Lower lobe of right lung (tissue), 2 donors: Measurements from ENCODE around the gene OR6M1. TPM values are rescaled to one million over a fixed set of nuclear protein-coding genes. Genes with fewer than 3 reads are reported as not detected.

Experiments
- ATAC-seq, 2 donors: fragments of 200-7000 bp; cut with Tn5 transposase; one replicate each; pipeline ENCODE4 v1.9.1; 2020 to 2022; ENCODE audit warnings: mild to moderate bottlenecking in 2 of 2, moderate library complexity in 2 of 2
- DNase-seq: peaks from one replicate; pipeline ENCODE4 v3.0.0-alpha.2; 2020
- H3K27ac ChIP-seq: fragments of 200-600 bp; one replicate; pipeline ENCODE4 v1.8.0; 2022
- H3K27me3 ChIP-seq: fragments of 200-600 bp; one replicate; pipeline ENCODE4 v1.8.0; 2022; ENCODE audit warnings: low read depth
- H3K36me3 ChIP-seq: fragments of 200-600 bp; one replicate; pipeline ENCODE4 v1.8.0; 2022; ENCODE audit warnings: mild to moderate bottlenecking
- H3K4me1 ChIP-seq: fragments of 200-600 bp; one replicate; pipeline ENCODE4 v1.8.0; 2022
- H3K4me3 ChIP-seq: fragments of 200-600 bp; one replicate; pipeline ENCODE4 v1.8.0; 2022; ENCODE audit warnings: mild to moderate bottlenecking
- H3K9me3 ChIP-seq: fragments of 200-600 bp; one replicate; pipeline ENCODE4 v1.8.0; 2022
- CTCF ChIP-seq: fragments of 200-600 bp; IDR thresholded peaks from one replicate; pipeline ENCODE4 v1.8.0; 2022; ENCODE audit warnings: antibody characterized with exemption, mild to moderate bottlenecking
- intact Hi-C: fragments of 100-400 bp; cut with DNase I; formaldehyde crosslinking; loops from one replicate; pipeline ENCODE4 v1.11.0; 2022
- total RNA-seq: library from RNA; stranded (reverse); fragmentation: NEBNext Ultra II Directional; extraction: Animal tissue kit (Norgen Biotek cat#: 25700); gene quantifications from one replicate; pipeline ENCODE4 v1.2.1, GENCODE V29; 2021
- donor health status: DM: no; HTN: yes; CAD: no; lungs with severe emphysema.

The OR6M1 gene
- total RNA-seq, 1 donor from 2014 or later = not detected

- Histone ChIP-seq H3K9me3 (no peaks in the 10 kb centered on the region), H3K4me3 (no peak overlapping the region), H3K4me1 (no peaks in the 10 kb centered on the region), H3K27ac (no peak overlapping the region), H3K36me3 (no peaks in the 10 kb centered on the region), H3K27me3 (no peaks in the 10 kb centered on the region)
- intact Hi-C loops = no loop called here
- ATAC-seq (peak in 1 of 2 donors; percentile 84), DNase-seq (no peak)
- TF ChIP-seq CTCF = no peak
These were observed 15.9 kb upstream of the OR6M1 start for GRCh38 chr11:123822032-123822431.

GRCh38 chr11:123815122-123815521 is 9.0 kb upstream of the OR6M1 start:
- no peak for DNase-seq

GRCh38 chr11:123801765-123802164 is 4.4 kb downstream of the OR6M1 start:
- no peaks in the 10 kb centered on the region for H3K27me3 ChIP-seq
- H3K36me3 ChIP-seq = no peaks in the 10 kb centered on the region
- intact Hi-C loops = no loop called here
- no peak overlapping the region for H3K4me3 ChIP-seq
- H3K27ac ChIP-seq = no peak overlapping the region
- DNase-seq (no peak), ATAC-seq (no peak)
- no peak for TF ChIP-seq CTCF
- H3K4me1 ChIP-seq = no peaks in the 10 kb centered on the region
- no peaks in the 10 kb centered on the region for H3K9me3 ChIP-seq

More at GRCh38 chr11:123815122-123815521, 9.0 kb upstream of the OR6M1 start:
- TF ChIP-seq CTCF = no peak
- Histone ChIP-seq H3K9me3 (no peaks in the 10 kb centered on the region), H3K27me3 (no peaks in the 10 kb centered on the region), H3K4me3 (no peak overlapping the region), H3K4me1 (no peaks in the 10 kb centered on the region), H3K36me3 (no peaks in the 10 kb centered on the region), H3K27ac (no peak overlapping the region)
- ATAC-seq = no peak
- intact Hi-C loops = no loop called here

GRCh38 chr11:123800036-123800435 is 6.1 kb downstream of the OR6M1 start:
- ATAC-seq = no peak
- DNase-seq = no peak
- Histone ChIP-seq H3K4me3 (no peak overlapping the region), H3K27me3 (no peaks in the 10 kb centered on the region), H3K36me3 (no peaks in the 10 kb centered on the region), H3K27ac (no peak overlapping the region), H3K4me1 (no peaks in the 10 kb centered on the region), H3K9me3 (no peaks in the 10 kb centered on the region)
- intact Hi-C loops = no loop called here
- TF ChIP-seq CTCF = no peak

- Histone ChIP-seq H3K27me3 (no peaks in the 10 kb centered on the region), H3K4me3 (no peak overlapping the region), H3K27ac (no peak overlapping the region), H3K36me3 (no peaks in the 10 kb centered on the region), H3K4me1 (no peaks in the 10 kb centered on the region), H3K9me3 (no peaks in the 10 kb centered on the region)
- DNase-seq = no peak
- TF ChIP-seq CTCF = no peak
- ATAC-seq = no peak
- intact Hi-C loops = no loop called here
These were observed 6.7 kb downstream of the OR6M1 start for GRCh38 chr11:123799438-123799837.
